ENCODE data around the gene AP1S1.
"Not testable (repeated sequence)": the region's sequence is repeated elsewhere in the genome, so short reads cannot be mapped to it uniquely, and the experiment has no call there.

Gene AP1S1

DNA sequence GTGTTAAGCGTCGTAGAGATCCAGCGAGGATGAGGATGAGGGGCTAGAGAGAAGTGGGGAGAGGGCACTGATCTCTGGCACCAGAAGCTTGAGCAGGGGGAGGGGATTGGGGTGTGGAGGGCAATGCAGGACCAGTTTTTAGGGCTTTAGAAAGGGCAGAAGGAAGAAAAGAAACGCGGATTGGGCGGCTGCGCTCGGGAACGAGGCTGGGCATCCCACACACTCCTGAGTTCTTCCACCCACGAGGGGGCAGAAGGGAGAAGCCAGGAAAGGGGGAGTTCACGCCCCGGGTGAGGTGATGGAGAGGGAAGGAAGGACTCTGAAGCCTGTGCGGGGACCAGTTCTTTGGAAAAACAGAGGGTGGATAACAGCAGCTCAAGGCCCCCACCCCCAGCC lies 17.2 kb downstream of the AP1S1 start:
- no peak for DNase-seq

DNA sequence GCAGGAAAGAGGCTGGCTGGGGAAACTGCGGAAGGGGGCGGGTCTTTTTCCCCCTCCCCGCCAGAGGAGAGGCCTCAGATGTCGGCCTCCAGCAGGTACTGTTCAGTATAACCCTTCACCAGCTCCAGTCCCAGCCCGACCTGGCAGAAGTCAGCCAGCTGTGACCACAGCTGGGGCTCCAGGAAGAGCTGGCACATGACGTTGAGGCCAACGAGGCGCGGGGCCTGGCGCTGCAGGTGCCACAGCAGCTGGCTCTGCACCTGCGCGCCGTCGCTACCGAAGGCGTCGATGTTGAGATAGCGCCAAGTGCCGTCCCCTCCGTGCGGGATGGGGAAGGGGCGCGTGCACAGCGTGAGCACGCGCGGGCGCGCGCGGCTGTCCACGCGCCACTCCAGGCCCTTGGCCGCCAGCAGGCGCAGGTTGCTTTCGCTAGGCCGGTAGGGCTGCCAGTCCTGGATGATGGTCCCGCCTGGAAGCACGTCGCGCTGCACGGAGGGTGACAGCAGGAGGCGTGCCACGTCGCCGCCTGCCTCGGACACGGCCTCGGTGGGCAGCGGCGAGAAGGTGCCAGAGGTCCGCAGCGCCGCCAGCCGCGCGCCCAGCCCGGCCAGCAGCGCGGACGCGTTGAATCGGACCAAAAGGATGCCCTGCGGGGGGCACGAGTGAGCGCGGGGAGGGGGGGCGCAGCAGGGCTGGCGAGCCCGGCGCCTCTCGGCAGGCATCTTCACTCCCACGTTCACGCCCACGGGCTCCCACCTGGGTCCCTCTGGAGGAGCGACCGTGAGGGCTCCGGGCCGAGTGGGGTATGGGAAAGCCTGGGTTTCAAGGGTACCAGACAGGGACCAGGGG lies 18.0 kb downstream of the AP1S1 start:
- DNase-seq = no peak

GRCh38 chr7:101172854-101173751 lies 18.8 kb downstream of the AP1S1 start:
- no peak for DNase-seq

GRCh38 chr7:101173752-101174244 lies 19.5 kb downstream of the AP1S1 start:
- DNase-seq = peak; percentile 77

DNA sequence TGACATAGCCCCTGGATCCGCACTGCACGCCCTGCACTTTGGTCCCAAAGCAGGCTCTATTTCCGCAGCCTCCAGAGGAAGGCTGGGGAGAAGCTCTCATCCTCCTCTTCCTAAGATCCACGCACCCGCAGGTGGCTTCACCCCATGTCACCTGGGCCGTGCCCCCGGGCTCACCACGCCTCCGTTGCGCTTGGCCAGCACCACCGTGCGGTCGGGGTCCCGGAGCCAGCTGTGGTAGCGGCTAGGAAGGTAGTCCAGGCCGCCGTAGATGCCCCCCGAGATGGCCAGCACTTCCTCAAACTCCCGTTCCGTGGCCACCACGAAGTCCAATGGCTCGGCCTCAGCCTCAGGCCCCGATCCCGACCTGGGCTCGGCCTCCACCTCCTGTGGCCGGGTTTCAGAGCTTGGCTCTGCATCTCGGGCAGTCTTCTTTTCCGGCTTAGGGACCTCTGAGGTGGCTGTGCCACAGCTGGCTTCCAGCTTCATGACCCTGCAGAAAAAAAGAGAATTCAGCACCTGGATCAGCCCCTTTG lies 20.1 kb downstream of the AP1S1 start:
- DNase-seq = no peak

- no peak for DNase-seq
Measured at GRCh38 chr7:101175664-101176063, 21.4 kb downstream of the AP1S1 start.

DNA sequence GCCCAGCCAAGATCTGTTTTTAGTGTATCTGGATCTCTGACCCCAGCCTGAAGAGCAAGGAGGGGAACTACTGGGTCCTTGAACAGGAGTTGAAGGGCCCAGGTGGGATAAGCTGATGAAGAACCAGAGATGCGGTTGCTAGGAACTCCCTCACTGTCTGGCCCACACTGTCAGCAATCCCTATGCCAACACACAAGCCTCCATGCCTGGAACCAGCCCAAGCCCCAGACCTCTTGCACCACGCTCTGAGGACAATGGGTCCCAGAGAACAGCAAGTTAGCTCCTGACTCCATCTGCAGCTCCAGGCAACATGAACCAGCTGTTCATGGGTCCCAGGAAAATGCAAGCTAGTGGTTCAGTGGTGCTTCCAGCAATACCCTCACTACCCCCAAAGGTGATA lies 23.4 kb downstream of the AP1S1 start:
- no peak for DNase-seq

- no peak for DNase-seq
Measured at GRCh38 chr7:101179117-101179516, 24.8 kb downstream of the AP1S1 start.

- DNase-seq = no peak
Measured at GRCh38 chr7:101179713-101180112, 25.4 kb downstream of the AP1S1 start.

- no peak for DNase-seq
Measured at GRCh38 chr7:101180130-101180755, 26.0 kb downstream of the AP1S1 start, which contains the start of gene NAT16. NAT16 (minus strand) TSS chr7:101180293; CDS start chr7:101174807, 5,486 bp downstream.

- no peak for DNase-seq
Measured at GRCh38 chr7:101185258-101185839, 31.1 kb downstream of the AP1S1 start.

GRCh38 chr7:101186194-101186593 lies 31.9 kb downstream of the AP1S1 start:
- DNase-seq = no peak

DNA sequence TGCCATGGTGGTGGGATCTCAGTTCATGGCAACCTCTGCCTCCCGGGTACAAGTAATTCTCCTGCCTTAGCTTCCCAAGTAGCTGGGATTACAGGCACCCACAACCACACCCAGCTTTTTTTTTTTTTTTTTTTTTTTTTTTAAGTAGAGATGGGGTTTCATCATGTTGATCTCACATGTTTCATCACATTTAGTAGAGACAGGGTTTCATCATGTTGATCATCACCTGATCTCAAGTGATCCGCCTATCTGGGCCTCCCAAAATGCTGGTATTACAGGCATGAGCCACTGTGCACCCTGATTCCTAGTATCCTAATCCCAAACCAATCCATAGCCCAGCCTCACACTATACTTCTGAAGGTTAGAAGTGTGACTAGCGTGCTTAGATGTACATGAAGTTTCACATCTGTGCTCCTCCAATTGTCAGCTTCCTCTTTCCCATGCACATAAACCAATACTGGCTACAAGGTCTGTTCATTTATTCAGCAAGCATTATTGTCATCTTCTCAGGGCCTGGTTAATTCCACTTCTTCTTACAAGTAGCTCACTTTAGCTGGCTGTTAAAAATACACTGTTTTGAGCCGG lies 32.7 kb downstream of the AP1S1 start:
- no peak for DNase-seq

GRCh38 chr7:101189109-101189508 lies 34.8 kb downstream of the AP1S1 start:
- no peak for DNase-seq

DNA sequence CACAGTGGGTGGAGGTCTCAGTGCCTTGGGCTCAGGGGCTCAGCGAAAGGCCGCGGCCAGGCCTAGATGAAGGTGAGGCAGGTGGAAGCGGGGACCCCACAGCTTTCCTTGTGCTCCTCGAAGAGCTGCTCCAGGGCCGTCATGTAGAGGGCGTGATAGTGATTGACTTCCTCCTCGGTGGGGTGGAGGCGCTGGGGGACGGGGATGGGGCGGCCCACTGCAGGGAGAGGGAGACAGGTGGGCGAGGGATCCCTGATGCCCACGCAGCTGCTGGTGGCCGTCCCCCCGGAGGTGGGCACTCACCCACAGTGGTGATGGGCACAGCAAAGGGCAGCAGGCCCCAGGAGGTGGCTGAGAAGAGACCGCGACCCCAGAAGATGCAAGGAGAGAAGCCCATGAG lies 41.6 kb downstream of the AP1S1 start:
- no peak for DNase-seq

DNA sequence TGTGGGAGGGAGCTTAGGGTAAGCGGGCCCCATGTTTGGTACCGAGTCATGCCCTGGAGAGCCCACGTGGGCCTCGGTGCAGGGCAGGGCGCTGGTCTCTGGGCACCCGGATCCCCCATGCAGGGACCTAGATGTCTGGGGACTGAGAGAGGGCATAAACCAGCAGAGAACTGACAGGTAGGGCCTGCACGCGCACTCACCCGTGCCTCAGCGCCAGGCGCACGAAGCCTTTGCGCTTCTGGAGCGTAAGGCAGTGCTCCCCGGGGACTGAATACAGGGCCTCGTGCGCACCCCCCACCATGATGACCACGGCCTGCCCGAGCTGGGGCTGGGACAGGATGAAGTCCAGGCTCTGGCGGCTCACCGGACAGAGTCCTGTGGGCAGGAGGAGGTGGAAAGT lies 43.7 kb downstream of the AP1S1 start:
- no peak for DNase-seq

- no peak for DNase-seq
Measured at GRCh38 chr7:101198476-101198875, 44.2 kb downstream of the AP1S1 start.

DNA sequence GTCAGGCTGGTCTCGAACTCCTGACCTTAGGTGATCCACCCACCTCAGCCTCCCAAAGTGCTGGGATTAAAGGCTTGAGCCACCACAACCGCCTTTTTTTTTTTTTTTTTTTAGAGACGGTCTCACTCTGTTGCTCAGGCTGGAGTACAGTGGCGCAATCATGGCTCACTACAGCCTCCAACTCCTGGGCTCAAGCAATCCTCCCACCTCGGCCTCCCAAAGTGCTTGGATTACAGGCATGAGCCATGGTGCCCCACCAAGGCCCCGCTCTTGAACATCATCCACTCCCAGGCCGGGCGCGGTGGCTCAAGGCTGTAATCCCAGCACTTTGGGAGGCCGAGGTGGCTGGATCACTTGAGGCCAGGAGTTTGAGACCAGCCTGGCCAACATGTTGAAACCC lies 45.2 kb downstream of the AP1S1 start:
- not testable (repeated sequence) for DNase-seq

DNA sequence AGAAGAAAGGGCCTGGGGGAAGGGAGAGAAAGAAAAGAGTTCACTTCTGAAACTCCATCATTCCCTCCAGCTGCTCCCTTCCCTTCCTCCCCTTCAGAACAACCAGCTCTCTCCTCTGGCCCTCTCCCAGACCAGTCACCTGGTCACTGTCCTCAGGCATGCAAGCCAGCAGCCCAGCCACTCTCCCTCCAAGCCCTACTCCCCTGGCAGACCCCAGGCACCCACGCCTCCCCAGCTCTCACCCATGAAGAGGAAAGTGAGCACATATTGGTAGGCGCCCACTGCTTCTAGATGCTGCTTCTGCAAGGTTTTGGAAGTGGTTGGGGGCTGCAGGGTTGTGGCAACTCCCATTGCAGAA lies 46.2 kb downstream of the AP1S1 start:
- no peak for DNase-seq

GRCh38 chr7:101200862-101201599 lies 46.8 kb downstream of the AP1S1 start, which contains the start of gene MOGAT3:
MOGAT3 (minus strand) TSS chr7:101201036; CDS start chr7:101200854, 182 bp downstream.
- no peak for DNase-seq

Data from stimulated activated CD4-positive, alpha-beta T cell treated with anti-CD3 and anti-CD28 coated beads, Interleukin-1b, Interleukin-23, amount 100 ng/mL, for 48 hours (primary cell).